GM18861 (cell line): Measurements from ENCODE around the gene PKIB.
"Not testable (repeated sequence)": the region's sequence is repeated elsewhere in the genome, so short reads cannot be mapped to it uniquely, and the experiment has no call there.

Experiments
- ATAC-seq: cut with Tn5 transposase; IDR thresholded peaks from one replicate; pipeline ENCODE4 v1.9.1; 2021; ENCODE audit not compliant: unreplicated experiment

Gene PKIB

GRCh38 chr6:122620428-122620827, 10.2 kb downstream of the PKIB start:
- ATAC-seq, result no peak

- ATAC-seq, result no peak
Observed at GRCh38 chr6:122620902-122621301, 10.7 kb downstream of the PKIB start.

GRCh38 chr6:122621638-122622037, 11.4 kb downstream of the PKIB start:
- no peak for ATAC-seq

- no peak for ATAC-seq
Observed at GRCh38 chr6:122622479-122622878, 12.3 kb downstream of the PKIB start.

GRCh38 chr6:122623279-122623678, 13.1 kb downstream of the PKIB start:
- ATAC-seq, result no peak

GRCh38 chr6:122624853-122625252, 14.6 kb downstream of the PKIB start:
- no peak for ATAC-seq

- ATAC-seq, result no peak
Observed at GRCh38 chr6:122628714-122629113, 18.5 kb downstream of the PKIB start.

- no peak for ATAC-seq
Observed at GRCh38 chr6:122631571-122632249, 21.5 kb downstream of the PKIB start.

GRCh38 chr6:122640366-122640765, 30.2 kb downstream of the PKIB start:
- ATAC-seq, result no peak

- ATAC-seq, result no peak
Observed at GRCh38 chr6:122641819-122642218, 31.6 kb downstream of the PKIB start.

GRCh38 chr6:122642604-122643003, 32.4 kb downstream of the PKIB start:
- ATAC-seq, result not testable (repeated sequence)

GRCh38 chr6:122645256-122645655, 35.1 kb downstream of the PKIB start:
- ATAC-seq, result no peak

- no peak for ATAC-seq
Observed at GRCh38 chr6:122647765-122648164, 37.6 kb downstream of the PKIB start.

GRCh38 chr6:122648726-122649125, 38.5 kb downstream of the PKIB start:
- ATAC-seq, result no peak

GRCh38 chr6:122649701-122650100, 39.5 kb downstream of the PKIB start:
- no peak for ATAC-seq

GRCh38 chr6:122650403-122650802, 40.2 kb downstream of the PKIB start:
- no peak for ATAC-seq

- no peak for ATAC-seq
Observed at GRCh38 chr6:122651031-122651430, 40.8 kb downstream of the PKIB start.

GRCh38 chr6:122651604-122652003, 41.4 kb downstream of the PKIB start:
- ATAC-seq, result no peak

- ATAC-seq, result no peak
Observed at GRCh38 chr6:122652431-122652830, 42.2 kb downstream of the PKIB start.

- no peak for ATAC-seq
Observed at GRCh38 chr6:122653094-122653493, 42.9 kb downstream of the PKIB start.

GRCh38 chr6:122654012-122654411, 43.8 kb downstream of the PKIB start:
- no peak for ATAC-seq

- ATAC-seq, result no peak
Observed at GRCh38 chr6:122657601-122658000, 47.4 kb downstream of the PKIB start.

GRCh38 chr6:122660296-122660695, 50.1 kb downstream of the PKIB start:
- ATAC-seq, result no peak
